Posterior cingulate gyrus (tissue), 11 donors: ENCODE measurements around the gene HK1.

Source experiments
- DNase-seq, 10 donors: peaks; one replicate each; pipeline versions ENCODE4 v3.0.0 to v3.0.0-alpha.2; 2020 to 2021; ENCODE audit warnings: mixed read lengths in 3 of 10
- intact Hi-C: fragments of 100-400 bp; cut with DNase I; formaldehyde crosslinking; loops from one replicate; pipeline ENCODE4 v1.15.1; 2023

HK1 gene

DNA sequence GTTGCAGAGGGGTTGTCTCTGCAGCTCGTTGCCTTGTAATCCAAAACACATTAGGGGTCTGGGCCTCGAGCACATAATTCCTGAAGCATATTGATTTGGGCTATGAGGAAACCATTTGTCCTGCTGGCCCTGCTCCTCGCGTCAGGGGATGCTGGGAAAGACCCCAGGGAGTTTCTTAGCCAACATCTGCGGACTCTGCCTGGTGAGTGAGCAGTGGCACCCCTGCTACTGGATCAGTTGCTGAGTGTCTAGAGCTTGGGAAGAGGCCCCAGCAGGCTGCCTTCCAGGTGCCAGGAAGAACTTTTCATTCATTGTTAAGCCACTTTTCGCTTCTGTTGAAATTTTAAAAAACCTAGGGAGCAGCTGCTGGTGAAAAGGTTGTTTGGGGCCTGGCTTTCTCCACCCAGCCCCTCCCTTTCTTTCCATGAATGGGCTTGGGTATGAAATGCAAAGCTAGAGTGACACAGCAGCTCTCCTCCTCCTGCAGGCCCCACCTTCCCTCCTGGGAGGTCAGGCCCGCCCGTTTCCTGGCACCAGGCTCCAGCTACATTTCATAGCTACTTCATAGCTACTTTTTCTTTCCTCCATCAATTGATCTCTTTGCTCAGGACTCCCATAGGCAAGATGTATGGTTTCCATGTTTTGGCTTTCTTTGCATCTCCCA, 111.7 kb downstream of the HK1 start:
- intact Hi-C loops = no loop called here

GRCh38 chr10:69391158-69391557, 112.9 kb downstream of the HK1 start:
- intact Hi-C loops = no loop called here
- no peak for DNase-seq

More for the DNA sequence above, 111.7 kb downstream of the HK1 start:
- DNase-seq = no peak

GRCh38 chr10:69392481-69393000, 114.2 kb downstream of the HK1 start:
- intact Hi-C loops = loop anchor here (1.0 kb wide), 1 partner anchor 155 kb away; no protein-coding TSS in a partner anchor
- DNase-seq = peak; percentile 53 to 97 (median 82)

DNA sequence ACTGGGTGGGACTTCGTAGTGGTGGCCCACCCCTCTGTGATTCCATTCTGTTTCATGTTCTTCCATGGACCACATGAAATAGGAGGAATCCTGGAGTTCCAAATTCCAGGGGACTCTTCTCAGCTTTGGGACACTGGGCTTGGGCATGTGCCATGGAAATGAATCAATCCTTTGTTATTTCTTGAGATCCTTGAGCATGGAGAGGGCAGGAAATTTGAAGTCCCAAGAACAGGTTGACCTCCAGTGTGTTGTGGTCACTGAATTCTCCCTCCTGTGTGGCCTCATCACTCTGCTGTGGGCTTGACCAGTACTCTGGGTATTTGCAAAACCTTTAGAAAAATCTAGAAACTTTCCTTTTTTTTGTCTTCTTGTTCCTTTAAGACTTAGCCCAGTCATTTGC, 115.7 kb downstream of the HK1 start:
- intact Hi-C loops = no loop called here
- no peak for DNase-seq

GRCh38 chr10:69397972-69398371, 119.7 kb downstream of the HK1 start:
- no peak for DNase-seq
- intact Hi-C loops = no loop called here

DNA sequence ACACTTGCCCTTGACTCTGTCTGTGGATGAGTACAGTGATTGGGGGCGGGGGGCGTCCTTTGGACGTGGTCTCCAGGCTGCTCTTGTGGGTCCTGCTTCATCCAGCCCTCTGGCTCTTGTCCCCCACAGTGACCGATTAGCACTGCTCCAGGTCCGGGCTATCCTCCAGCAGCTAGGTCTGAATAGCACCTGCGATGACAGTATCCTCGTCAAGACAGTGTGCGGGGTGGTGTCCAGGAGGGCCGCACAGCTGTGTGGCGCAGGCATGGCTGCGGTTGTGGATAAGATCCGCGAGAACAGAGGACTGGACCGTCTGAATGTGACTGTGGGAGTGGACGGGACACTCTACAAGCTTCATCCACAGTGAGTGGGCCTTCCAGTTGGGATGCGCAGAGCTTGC, 120.2 kb downstream of the HK1 start:
- peak in 2 of 10 donors; percentile 50 to 59 for DNase-seq
- intact Hi-C loops = no loop called here

GRCh38 chr10:69400936-69401335, 122.6 kb downstream of the HK1 start:
- peak in 2 of 10 donors; percentile 73 to 74 for DNase-seq
- intact Hi-C loops = no loop called here

DNA sequence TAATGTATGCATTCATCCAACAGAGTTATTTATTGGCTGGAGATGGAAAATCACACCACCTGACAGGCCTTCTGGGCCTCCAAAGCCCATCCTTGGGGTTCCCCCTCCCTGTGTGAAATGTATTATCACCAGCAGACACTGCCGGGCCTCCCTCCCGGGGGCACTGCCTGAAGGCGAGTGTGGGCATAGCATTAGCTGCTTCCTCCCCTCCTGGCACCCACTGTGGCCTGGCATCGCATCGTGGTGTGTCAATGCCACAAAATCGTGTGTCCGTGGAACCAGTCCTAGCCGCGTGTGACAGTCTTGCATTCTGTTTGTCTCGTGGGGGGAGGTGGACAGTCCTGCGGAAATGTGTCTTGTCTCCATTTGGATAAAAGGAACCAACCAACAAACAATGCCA, 123.1 kb downstream of the HK1 start:
- intact Hi-C loops = no loop called here
- DNase-seq = peak in 1 of 10 donors; percentile 40

DNA sequence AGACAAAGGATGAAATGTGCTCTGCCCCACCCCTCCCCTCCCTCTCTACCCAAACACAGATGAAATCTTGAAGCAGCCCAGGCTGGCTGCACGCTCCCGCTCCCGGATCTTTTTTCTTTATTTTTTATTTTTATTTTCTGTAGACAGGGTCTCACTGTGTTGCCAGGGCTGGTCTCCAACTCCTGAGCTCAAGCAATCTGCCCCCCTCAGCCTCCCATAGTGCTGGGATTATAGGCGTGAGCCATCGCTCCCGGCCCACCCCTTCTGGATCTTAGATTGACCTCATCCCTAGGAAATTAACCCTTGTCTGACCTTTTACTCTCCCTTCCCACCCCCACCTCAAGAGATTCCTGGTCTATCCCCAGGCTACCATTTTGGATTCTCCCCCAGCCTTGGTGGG, 124.1 kb downstream of the HK1 start:
- intact Hi-C loops = no loop called here
- peak in 1 of 10 donors; percentile 15 for DNase-seq

DNA sequence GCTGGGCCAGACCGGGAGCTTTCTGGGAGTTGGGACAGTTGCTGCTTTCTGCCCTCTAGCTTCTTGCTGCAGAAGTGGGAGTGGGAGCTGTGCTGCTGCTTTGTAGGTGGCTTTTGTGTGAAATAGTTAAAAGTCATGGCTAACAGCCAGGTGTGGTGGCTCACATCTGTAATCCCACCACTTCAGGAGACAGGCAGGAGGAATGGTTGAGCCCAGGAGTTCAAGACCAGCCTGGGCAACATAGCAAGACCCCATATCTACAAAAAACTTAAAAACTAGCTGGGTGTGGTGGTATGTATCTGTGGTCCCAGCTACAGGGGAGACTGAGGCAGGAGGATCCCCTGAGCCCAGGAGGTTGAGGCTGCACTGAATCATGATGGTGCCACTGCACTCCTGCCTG, 124.8 kb downstream of the HK1 start:
- intact Hi-C loops = no loop called here
- peak in 2 of 10 donors; percentile 44 to 48 for DNase-seq

GRCh38 chr10:69403519-69403918, 125.2 kb downstream of the HK1 start:
- intact Hi-C loops = no loop called here
- DNase-seq = peak in 2 of 10 donors; percentile 2 to 5

GRCh38 chr10:69404786-69405185, 126.5 kb downstream of the HK1 start:
- peak in 2 of 10 donors; percentile 39 to 56 for DNase-seq
- intact Hi-C loops = loop anchor here (5.0 kb wide), 2 partner anchors 103 to 233 kb away; no protein-coding TSS in a partner anchor

DNA sequence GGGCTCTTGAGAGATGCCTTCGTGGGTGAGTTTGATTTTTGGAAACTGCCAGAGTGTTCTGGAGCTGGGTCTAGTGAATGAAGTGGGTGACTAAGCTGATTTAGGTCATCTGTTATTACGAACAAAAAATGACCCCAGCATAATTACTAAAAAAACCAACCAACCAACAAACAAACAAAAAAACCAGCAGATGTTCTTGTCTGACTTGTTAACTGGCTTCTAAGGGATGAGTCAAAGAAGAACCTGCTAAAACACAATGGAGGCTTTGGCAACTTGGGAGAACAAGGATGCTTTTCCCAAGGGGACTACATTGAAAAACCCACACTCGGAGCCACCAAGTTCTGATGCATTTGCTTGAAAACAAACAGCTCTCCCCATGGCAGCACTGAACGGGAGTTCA, 126.9 kb downstream of the HK1 start:
- intact Hi-C loops = loop anchor here (5.0 kb wide), 2 partner anchors 102 to 232 kb away; no protein-coding TSS in a partner anchor

DNA sequence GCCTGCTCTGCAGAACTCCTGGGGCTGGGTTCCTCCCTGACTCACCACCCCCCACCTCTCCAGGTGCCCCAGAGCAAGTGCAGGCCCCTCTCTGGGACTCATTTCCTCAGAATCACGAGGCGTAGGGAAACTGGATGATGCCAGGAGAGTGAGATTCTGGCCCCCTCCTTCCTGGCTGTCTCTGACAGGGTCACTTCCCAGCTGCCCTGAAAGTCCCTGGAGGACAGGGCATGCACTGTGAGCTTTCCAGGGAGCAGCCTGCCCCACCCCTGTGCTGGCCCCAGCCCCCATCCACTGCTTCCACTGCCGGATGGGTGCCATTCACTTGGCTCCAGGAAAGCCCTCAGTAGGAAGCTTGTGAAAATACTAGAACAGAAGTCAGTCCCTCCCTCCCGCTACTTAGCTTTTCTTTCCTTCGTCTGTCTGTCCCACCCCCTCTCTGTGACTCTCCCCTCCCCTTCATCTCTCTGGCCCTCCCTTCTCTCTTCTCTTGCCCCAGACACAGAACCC, 128.1 kb downstream of the HK1 start:
- intact Hi-C loops = loop anchor here (5.0 kb wide), 2 partner anchors 101 to 231 kb away; no protein-coding TSS in a partner anchor
- DNase-seq = peak in 2 of 10 donors; percentile 71 to 77

More for the DNA sequence above, 126.9 kb downstream of the HK1 start:
- peak in 1 of 10 donors; percentile 7 for DNase-seq

DNA sequence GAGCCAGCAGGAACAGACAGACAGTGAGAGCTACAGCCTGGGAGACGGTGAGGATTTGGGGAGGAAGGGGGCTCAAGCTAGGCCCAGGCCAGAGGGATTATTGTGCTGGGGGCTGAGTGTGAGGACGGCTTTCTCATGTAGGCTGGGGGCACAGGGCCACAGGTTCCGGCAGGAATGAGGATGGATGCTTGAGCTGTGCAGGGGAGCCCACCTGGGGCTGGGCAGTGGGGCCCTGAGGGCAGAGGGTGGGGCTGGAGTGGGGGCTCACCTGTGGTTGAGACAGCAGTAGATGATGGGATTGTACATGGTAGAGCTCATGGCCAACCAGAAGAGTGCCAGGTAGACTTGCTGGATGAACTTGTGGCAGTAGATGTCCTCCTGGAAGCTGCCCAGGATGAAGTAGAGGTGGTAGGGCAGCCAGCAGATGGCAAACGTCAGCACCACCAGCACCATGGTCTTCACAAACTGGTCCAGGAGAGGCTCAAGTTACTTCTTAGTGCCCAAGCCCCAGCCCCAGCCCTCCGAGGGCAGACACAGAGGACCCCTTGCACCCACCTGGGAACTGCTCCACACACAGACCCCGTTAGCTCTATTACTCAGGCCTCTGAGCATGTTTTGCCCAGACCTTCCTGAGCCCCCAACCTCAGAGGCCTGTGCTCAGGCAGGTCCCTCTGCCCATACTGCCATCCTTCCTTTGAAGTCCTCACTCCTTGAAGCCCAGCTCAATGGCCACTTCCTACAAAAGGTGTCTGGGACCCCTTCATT, 128.7 kb downstream of the HK1 start:
- intact Hi-C loops = loop anchor here (5.0 kb wide), 2 partner anchors 100 to 230 kb away; no protein-coding TSS in a partner anchor
- peak in 2 of 10 donors; percentile 59 to 63 for DNase-seq

GRCh38 chr10:69407621-69408301, 129.5 kb downstream of the HK1 start:
- intact Hi-C loops = loop anchor here (5.0 kb wide), 2 partner anchors 100 to 230 kb away; no protein-coding TSS in a partner anchor
- DNase-seq = peak in 2 of 10 donors; percentile 58 to 63

- DNase-seq = peak; percentile 78 to 99 (median 90)
- intact Hi-C loops = loop anchor here (5.0 kb wide), 2 partner anchors 99 to 229 kb away; no protein-coding TSS in a partner anchor
Measured at GRCh38 chr10:69408318-69409175, 130.3 kb downstream of the HK1 start.

- DNase-seq = no peak
- intact Hi-C loops = loop anchor here (5.0 kb wide), 2 partner anchors 98 to 228 kb away; no protein-coding TSS in a partner anchor
Measured at GRCh38 chr10:69409176-69409495, 130.8 kb downstream of the HK1 start.

DNA sequence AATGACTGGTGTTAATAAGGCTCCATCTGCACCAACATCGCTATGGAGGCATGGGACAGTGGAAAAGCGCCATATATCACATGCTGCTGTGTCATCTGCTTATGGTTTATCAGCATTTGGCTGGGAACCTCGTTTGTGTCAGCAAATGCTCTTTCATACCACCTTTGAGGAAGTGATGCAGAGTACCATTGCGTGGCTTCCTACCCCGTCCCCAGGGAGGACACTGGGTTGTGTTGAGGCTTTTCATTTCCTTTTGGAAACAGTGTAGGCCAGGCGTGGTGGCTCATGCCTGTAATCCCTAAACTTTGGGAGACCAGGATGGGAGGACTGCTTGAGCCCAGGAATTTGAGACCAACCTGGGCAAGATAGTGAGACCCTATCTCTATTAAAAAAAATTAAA, 131.7 kb downstream of the HK1 start:
- DNase-seq = peak in 2 of 10 donors; percentile 43 to 51
- intact Hi-C loops = loop anchor here (5.0 kb wide), 2 partner anchors 97 to 227 kb away; no protein-coding TSS in a partner anchor
